GM19099 (cell line): ENCODE measurements around the gene C1orf122.

ENCODE experiments used
- POLR2A ChIP-seq: IDR thresholded peaks from 3 replicates; pipeline ENCODE4 v1.6.1; 2011; ENCODE audit warnings: low read depth; ENCODE audit not compliant: insufficient read length; ENCODE audit errors: extremely low read depth

C1orf122 gene

DNA sequence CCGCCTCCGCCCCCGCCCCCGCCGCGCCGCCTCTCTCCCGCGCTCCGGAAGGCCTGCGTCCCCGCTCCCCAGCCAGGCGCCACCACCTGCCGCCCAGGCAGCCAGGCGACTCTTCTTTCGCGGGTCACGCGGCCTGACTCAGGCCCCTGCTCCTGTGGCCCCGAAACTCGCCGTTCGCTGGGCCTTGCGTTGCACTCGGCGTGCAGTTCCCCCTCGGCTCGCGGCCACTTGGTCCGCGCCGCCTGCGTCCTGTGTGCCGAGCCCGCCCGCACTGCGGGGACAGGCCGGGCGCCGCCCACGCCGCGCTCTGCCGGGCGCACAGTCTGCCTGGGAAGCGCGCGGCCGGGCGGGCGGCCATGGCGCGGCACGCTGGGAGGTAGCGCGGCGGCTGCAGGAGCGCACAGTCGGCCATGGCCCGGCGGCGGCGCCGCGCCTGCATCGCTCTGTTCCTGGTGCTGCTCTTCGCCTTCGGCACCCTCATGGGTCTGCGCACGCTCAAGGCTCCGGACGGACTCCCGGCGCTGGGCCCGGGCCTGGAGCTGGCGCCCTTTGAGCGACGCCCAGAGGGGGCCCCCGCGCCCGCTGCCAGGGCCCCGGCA is 13.7 kb upstream of the C1orf122 start, which contains the start of gene MANEAL:
Gene MANEAL (plus strand): TSS at position 75 of the 599 bp plus-strand sequence. CDS start 336 bp downstream, at position 411.
- TF ChIP-seq POLR2A, result peak; percentile 31

DNA sequence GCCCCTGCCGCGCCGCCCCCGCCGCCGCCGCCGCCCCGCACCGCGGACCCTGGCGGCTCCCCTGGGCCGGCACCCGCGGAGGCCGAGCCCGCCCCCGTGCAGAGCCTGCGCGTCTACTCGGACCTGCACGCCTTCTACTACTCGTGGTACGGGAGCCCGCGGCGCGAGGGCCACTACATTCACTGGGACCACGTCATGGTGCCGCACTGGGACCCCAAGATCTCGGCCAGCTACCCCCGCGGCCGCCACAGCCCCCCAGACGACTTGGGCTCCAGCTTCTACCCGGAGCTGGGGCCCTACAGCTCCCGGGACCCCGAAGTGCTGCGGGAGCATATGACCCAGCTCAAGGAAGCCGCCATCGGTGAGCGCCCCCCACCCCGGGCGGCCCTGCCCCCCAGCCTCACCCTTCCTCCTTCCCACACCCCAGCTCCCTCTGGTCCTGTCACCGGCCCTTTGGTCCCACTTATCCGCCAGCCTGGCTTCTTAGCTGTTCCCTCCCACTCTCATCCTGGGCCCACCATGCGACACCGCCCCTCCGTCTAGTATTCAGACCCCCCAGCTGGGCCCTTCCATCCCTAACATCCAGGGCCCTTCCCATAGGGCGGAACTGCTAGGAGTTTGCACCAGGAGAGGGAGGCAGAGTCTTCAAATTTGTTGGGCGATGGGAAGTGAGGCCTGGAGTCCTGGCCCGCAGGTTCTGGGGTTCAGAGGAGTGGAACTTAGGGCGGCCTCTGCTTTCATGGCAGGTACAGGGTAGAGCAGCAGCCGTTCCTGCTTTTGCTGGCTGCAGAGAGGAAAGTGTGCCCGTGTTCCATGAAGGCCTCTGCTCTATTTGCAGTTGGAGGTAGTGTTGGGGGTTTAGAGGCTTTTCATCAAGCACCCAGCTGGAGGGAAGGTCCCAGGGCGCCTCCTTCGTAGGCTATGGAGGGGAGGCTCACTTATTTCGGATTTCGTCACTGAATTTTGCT is 12.9 kb upstream of the C1orf122 start:
- no peak for TF ChIP-seq POLR2A

DNA sequence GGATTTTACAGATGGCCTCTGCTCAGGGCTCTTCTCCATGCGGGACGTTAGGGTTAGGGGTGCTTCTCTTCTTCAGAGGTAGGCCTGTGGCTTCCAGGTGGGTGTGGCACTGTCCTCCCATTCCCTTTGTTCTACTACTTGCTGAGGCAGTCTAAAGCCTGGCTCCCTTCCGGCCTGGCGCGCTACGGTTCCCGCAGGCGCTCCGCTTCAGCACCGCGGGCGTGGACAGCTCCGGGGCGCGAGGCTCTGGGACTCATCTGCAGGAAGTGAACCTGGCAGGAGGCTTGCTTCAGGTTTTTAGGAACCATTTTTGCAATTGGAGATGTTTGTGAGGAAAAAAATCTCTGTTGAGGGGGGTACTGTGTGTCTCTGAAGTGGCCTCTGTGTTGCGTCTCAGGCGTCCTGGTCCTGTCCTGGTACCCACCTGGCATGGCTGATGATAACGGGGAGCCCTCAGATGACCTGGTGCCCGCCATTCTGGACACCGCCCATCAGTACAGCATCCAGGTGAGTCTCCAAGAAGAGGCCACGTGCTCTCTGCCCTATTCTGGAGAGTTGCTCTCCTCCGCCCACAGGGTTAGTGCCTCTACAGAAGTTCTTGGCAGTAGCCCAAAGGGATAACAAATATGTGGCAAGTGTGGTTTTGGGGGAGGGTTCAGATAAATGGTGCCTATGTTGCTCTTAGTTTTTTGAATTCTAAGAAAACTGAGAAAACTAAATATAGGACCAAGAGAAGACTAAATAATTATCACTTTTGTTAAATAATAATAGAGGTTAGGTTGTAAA is 12.1 kb upstream of the C1orf122 start:
- no peak for TF ChIP-seq POLR2A

DNA sequence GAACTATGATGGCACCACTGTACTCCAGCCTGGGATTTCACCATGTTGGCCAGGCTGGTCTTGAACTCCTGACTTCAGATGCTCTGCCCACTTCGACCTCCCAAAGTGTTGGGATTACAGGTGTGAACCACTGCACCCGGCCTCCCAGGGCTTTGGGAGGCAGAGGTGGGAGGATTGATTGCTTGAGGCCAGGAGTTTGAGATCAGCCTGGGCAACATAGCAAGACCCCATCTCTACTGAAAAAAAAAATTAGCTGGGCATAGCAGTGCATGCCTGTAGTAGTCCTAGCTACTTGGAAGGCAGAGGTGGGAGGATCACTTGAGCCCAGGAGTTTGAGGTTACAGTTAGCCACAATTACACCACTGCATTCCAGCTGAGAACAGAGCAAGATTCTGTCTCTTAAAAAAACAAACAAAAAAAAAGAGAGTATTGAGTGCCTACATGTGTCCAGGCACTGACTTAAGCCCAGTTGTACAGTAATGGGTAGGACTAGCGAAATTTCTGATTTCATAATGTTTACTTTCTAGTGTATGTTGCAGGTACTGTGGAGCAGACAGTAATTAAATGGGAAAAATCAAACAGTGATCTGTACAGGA is 9.7 kb upstream of the C1orf122 start:
- no peak for TF ChIP-seq POLR2A

DNA sequence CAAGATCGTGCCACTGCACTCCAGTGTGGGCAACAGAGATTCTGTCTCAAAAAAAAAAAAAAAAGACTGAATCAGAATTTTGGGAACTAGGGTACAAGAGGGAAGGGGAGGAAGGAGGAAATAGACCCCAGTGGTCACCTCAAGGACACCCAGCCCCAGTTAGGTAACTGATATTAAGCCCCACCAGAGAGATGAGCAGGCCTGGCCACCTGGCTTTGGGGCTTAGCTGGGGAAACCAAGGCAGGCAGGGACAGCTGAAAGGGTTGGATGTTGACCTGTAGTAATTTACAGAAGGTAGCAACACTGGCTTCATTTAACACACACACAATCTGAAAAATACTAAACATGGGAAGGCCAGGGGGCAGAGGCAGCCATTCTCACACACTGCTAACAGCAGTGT is 5.2 kb upstream of the C1orf122 start:
- no peak for TF ChIP-seq POLR2A

DNA sequence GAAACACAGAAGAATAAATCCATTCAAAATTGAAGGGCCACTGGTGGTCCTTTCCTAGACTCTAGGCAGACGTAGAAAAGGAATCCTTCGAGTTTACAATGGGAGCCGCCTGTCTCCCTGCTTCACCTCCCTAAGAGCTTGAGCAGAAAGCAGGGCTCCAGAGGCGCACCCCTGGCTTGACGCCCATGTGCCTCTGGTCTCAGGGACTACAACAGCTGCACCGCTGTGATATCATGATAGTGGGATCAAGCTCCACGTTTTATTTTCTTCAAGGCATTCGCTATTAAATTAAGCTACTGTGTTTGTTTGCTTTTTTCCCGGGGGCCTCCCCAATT is 403 bp upstream of the C1orf122 start:
- no peak for TF ChIP-seq POLR2A

DNA sequence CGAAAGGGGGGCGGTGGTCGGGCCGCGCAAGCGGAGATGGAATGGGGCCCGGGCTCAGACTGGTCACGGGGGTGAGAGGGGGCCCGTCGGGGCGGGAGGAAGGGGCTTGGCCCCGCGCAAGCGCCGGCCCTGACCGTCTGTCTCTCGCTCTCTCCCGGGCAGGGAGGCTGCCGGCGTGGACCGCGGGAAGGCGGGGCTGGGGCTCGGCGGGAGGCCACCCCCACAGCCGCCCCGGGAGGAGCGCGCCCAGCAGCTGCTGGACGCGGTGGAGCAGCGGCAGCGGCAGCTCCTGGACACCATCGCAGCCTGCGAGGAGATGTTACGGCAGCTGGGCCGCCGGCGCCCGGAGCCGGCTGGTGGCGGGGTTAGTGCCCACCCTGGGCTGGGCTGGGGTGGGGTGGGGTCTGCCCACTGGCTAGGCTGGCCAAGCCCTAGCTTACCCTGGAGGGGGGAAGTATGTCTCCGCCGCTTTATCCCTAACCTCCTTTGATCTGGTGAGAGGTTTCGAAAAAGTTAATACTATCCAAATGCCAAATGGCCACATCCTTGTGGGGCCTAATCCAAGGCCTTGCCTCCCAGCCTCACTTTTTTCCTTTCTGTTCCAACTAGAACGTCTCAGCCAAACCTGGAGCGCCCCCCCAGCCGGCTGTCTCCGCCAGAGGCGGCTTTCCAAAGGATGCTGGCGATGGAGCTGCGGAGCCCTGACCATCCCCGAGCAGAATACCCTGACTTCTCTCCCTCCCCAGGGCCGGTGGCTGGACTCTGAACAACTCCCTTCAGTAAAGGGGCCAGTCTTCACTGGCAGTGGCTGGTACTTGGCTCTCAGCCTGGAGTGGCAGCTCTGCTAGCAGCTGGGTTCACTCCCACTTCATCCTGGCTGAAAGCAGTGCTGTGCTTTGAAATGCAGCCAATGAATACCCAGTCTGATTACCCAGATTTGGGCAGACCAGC is 1.1 kb downstream of the C1orf122 start:
- TF ChIP-seq POLR2A, result no peak

DNA sequence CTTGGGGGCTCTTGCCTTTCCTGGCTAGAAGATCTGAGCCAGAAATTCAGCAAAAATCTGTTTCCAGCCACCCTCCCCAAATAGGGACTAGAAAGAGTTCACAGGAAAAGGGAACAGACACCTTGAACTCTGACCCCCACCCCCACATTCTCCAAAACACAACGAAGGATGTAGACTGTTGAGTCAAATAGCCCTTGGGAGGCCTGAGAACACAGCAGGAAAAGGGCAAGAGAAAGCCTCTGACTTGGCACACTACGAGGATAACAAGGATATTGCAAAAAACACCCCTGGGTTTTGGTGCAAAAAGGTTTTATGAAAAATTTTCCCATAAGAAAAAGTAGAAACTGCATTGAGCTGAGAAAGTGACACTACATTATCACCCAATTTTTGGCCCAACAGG is 2.4 kb downstream of the C1orf122 start:
- TF ChIP-seq POLR2A, result no peak

DNA sequence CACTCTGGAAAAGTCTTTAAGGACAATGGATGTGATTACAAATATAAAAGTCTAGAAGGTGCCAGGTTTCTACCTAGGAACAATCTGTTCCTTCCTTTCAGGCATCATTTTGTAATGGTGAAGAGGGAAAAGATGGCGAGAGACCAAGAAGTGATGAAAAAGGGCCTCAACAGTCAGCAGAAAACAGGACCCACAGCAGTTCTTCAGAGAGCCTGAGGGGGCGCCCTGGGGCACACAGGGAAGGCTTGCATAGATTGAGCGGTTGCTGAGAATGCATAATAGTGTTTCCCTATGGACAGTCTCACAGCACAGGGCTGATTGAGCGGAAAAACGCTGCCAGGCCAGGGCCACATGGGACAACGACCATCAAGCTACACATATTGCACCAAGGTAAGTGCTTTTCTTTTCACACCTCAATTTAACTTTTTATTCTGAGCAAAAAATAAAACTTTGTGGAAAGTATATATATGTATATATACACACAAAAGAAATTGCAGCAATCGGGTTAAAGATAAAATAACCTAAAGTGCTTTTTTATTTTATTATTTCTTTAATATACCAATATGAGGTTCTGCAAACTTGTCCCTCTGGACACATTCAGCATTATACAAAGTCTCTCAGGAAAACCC is 3.6 kb downstream of the C1orf122 start:
- no peak for TF ChIP-seq POLR2A

DNA sequence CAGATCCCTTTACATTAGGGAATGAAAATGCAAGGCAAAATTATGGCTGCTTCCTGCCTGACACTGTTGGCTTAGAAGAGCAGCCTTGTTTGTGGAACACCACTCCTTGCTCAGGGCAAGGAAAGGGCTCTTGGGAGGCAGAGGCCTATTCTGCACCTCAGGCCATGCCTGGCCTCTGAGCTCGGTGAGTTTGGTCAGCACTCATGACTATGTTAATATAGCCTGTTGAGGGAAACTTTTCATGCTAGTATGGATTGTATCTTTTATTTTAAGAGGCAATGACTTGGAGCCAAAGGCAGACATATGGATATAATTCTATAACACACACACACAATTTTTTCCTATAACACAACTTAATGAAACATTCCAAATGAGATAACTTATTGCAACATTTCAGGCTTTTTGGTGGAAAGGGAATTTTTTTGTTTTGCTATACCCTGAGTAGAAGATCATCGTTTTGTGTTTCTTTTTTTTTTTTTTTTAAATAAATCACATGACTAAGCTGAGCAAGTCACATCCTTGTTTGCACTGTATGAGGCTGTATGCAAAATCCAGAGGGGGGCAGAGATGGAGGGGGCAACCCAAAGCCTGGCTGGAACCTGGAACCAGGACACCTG is 6.0 kb downstream of the C1orf122 start:
- no peak for TF ChIP-seq POLR2A

DNA sequence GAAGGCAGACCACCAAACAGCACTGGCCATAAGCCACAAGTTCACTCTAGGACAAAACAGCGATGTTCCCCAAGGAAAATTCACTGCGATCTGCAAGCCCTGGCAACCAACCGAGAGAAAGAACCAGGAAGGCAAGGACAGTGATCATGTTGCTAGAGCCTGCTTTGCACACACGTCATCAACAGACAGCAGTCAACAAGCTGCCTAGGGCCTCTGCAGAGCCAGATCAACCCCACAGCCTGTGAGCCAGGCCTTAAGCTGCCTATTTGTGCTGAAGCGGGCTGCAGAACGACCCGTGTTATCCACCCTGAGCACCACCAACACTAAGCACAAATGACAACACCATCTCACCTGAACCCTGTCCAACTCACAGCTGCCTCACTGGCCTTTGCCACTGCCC is 6.7 kb downstream of the C1orf122 start:
- no peak for TF ChIP-seq POLR2A

DNA sequence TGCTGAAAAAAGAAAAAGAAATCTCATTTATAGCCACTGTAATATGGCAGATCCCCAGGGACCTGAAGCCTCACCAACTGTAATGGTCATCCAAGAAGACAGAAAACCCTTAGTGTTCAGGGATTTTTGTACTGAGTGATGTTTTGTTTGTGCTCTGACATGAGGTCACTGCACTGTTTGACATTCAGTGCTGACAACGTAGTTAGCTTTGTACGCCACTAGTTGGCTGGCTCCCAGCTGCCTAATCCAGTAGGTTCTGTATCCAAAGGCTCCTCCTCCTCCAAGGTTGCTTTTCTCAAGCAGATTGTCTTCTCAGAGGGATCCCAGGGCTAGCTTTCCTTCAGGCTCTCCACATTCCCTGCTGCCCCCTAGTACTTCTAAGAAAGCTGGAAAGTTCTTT is 9.9 kb downstream of the C1orf122 start:
- no peak for TF ChIP-seq POLR2A

DNA sequence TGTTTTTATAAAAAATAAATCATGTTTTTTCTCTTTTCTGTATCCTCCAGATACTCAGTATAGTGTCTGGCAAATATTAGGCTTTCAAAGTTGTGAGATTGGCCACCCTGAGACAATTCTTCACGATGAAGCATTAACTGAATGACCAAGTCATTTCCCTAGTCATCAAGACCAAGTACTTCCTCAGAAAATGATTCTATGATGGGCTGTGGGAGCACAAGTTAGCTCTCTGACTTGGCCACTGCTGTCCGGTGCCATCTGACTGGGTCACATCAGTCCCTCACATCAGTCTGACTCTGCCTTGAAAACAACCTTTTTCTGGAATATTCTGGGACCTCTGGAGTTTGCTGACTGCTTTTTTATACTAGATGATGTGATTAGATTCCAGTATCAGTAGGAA is 13.9 kb downstream of the C1orf122 start:
- no peak for TF ChIP-seq POLR2A

DNA sequence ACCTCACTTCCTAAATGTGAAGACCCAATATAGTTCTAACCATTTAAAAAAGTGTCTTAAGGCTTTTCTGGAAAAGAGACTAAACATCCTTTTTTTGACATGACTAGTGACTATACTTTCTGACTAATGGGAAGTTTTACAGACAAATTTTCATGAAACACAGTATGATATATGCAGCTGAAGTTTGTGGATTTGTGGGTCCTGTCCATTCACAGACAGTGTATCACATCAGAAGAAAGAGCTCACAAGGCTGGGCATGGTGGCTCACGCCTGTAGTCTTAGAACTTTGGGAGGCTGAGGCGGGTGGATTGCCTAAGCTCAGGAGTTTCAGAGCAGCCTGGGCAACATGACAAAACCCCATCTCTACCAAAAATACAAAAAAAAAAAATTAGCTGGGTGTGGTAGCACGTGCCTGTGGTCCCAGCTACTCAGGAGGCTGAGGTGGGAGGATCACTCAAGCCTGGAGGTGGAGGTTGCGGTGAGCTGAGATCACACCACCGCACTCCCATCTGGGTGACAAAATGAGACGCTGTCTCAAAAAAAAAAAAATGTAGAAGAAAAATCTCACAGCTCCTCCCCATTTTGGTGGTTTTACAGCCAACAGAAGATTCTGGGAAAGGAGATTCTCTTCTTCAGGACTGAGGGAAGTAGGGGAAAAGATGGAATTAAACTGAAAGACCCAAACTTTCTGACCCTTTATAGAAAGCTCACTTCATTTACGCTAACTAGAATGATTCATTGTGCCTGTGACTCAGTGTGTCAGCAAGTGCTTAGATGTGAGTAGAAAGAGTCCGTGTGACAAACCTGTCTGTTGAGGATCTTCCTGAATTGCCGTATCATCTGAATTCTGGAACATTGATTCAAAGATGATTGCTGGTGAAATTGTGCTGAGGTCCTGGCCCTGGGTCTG is 15.6 kb downstream of the C1orf122 start:
- TF ChIP-seq POLR2A, result no peak
